Testis (tissue), 2 donors: Measurements from ENCODE around the gene DISC1.

Experiments used
- POLR2A ChIP-seq: fragments of 450-650 bp; IDR thresholded peaks from one replicate; pipeline ENCODE4 v1.6.1; 2017; ENCODE audit warnings: antibody characterized with exemption, mild to moderate bottlenecking, moderate library complexity
- TF ChIP-seq, protein P1 (sequence below), 3 experiments: fragments of 450-650 bp in 2 of 3; fragments of 200-600 bp in 1 of 3; sonication (generic) in 1 of 3; IDR thresholded peaks; one replicate each; pipeline ENCODE4 v1.5.1; 2016 to 2019; ENCODE audit warnings: antibody characterized with exemption in 3 of 3, mild to moderate bottlenecking in 2 of 3, moderate library complexity in 1 of 3

DNA sequence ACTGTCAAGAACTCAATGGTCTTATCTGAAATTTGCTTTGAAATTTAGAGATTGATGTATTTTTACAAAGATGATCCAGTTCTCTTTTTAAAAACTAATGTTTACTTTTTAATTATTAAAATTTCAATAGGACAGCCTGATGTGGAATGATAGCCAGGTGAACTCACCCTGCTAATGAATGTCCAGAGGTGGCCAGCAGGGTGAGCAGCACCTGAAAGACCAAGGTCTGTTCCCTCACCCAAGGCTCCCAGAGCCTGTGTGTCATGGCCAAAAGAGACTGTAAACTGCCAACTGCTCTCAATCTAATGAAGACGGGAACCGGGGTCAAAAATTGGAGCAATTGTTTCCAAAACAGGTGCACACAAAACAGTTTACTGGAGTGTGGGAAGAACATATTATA lies 340.4 kb downstream of the DISC1 start:
- TF ChIP-seq, protein P1, sequence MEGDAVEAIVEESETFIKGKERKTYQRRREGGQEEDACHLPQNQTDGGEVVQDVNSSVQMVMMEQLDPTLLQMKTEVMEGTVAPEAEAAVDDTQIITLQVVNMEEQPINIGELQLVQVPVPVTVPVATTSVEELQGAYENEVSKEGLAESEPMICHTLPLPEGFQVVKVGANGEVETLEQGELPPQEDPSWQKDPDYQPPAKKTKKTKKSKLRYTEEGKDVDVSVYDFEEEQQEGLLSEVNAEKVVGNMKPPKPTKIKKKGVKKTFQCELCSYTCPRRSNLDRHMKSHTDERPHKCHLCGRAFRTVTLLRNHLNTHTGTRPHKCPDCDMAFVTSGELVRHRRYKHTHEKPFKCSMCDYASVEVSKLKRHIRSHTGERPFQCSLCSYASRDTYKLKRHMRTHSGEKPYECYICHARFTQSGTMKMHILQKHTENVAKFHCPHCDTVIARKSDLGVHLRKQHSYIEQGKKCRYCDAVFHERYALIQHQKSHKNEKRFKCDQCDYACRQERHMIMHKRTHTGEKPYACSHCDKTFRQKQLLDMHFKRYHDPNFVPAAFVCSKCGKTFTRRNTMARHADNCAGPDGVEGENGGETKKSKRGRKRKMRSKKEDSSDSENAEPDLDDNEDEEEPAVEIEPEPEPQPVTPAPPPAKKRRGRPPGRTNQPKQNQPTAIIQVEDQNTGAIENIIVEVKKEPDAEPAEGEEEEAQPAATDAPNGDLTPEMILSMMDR (IDR thresholded peaks at IDR 0.05): no peak
- TF ChIP-seq POLR2A: no peak
